GM21367 (cell line): ENCODE measurements around the gene BMPER.

ENCODE experiments used
- ATAC-seq: cut with Tn5 transposase; IDR thresholded peaks from one replicate; pipeline ENCODE4 v1.9.1; 2021; ENCODE audit not compliant: unreplicated experiment

The BMPER gene

GRCh38 chr7:34059136-34059828, 153.9 kb downstream of the BMPER start:
- ATAC-seq: no peak

GRCh38 chr7:34060196-34060947, 155.0 kb downstream of the BMPER start:
- no peak for ATAC-seq

- ATAC-seq: no peak
Observed at GRCh38 chr7:34061149-34061548, 155.8 kb downstream of the BMPER start.

- ATAC-seq: no peak
Observed at GRCh38 chr7:34062341-34062740, 157.0 kb downstream of the BMPER start.

GRCh38 chr7:34062826-34063225, 157.5 kb downstream of the BMPER start:
- no peak for ATAC-seq

- ATAC-seq: no peak
Observed at GRCh38 chr7:34064519-34065158, 159.3 kb downstream of the BMPER start.

- no peak for ATAC-seq
Observed at GRCh38 chr7:34066411-34066810, 161.1 kb downstream of the BMPER start.

- no peak for ATAC-seq
Observed at GRCh38 chr7:34067005-34067778, 161.9 kb downstream of the BMPER start.

GRCh38 chr7:34069676-34070075, 164.3 kb downstream of the BMPER start:
- ATAC-seq: no peak

GRCh38 chr7:34070511-34071323, 165.4 kb downstream of the BMPER start:
- ATAC-seq: no peak

- no peak for ATAC-seq
Observed at GRCh38 chr7:34073676-34074075, 168.3 kb downstream of the BMPER start.

- ATAC-seq: no peak
Observed at GRCh38 chr7:34074421-34074820, 169.1 kb downstream of the BMPER start.

- ATAC-seq: no peak
Observed at GRCh38 chr7:34075523-34076370, 170.4 kb downstream of the BMPER start.

- no peak for ATAC-seq
Observed at GRCh38 chr7:34077168-34077567, 171.8 kb downstream of the BMPER start.

GRCh38 chr7:34078864-34079263, 173.5 kb downstream of the BMPER start:
- no peak for ATAC-seq

GRCh38 chr7:34080513-34080912, 175.2 kb downstream of the BMPER start:
- ATAC-seq: no peak

GRCh38 chr7:34081935-34082334, 176.6 kb downstream of the BMPER start:
- no peak for ATAC-seq

- ATAC-seq: no peak
Observed at GRCh38 chr7:34083440-34083839, 178.1 kb downstream of the BMPER start.

GRCh38 chr7:34084651-34085050, 179.3 kb downstream of the BMPER start:
- ATAC-seq: no peak

GRCh38 chr7:34086064-34086463, 180.7 kb downstream of the BMPER start:
- no peak for ATAC-seq
